Common myeloid progenitor, CD34-positive (primary cell): ENCODE data around the gene ATP9B.

ENCODE experiments used
- CTCF ChIA-PET: fragments of 350-600 bp; sonication (Branson Sonifier 250); formaldehyde crosslinking; loops from one replicate; lab custom pipeline; 2021; ENCODE audit warnings: antibody characterized with exemption; lab: Charles Lee
- POLR2A ChIA-PET: fragments of 350-600 bp; sonication (Branson Sonifier 250); formaldehyde crosslinking; loops from one replicate; lab custom pipeline; 2021; ENCODE audit warnings: antibody characterized with exemption; lab: Charles Lee
- DNase-seq, 3 donors: peaks; one replicate each; pipeline versions ENCODE4 v3.0.0 to v3.0.0-alpha.2; 2013
- H3K27ac ChIP-seq, 2 experiments: 1 replicate in 1 of 2; 2 replicates in 1 of 2; pipeline ENCODE4 v1.7.0; 2013; ENCODE audit warnings: inconsistent platforms in 2 of 2, low read length in 2 of 2, mild to moderate bottlenecking in 2 of 2, low read depth in 1 of 2, moderate library complexity in 1 of 2; ENCODE audit not compliant: severe bottlenecking in 2 of 2, insufficient read depth in 1 of 2, poor library complexity in 1 of 2
- H3K27me3 ChIP-seq, 5 experiments: replicated peaks in 2 of 5; 1 replicate in 3 of 5; 2 replicates in 2 of 5; pipeline versions ENCODE4 v1.6.1 to v1.7.0; 2013; ENCODE audit warnings: low read length in 4 of 5, mild to moderate bottlenecking in 2 of 5, moderate library complexity in 2 of 5, inconsistent platforms in 1 of 5; ENCODE audit not compliant: insufficient read depth in 5 of 5, control insufficient read depth in 4 of 5
- H3K36me3 ChIP-seq, 4 experiments: 1 replicate in 2 of 4; 2 replicates in 2 of 4; pipeline versions ENCODE4 v1.6.1 to v1.7.0; 2013; ENCODE audit warnings: low read length in 3 of 4, control low read depth in 1 of 4, mild to moderate bottlenecking in 1 of 4; ENCODE audit not compliant: control insufficient read depth in 4 of 4, insufficient read depth in 4 of 4
- H3K4me1 ChIP-seq, 4 experiments: 1 replicate in 3 of 4; 2 replicates in 1 of 4; pipeline versions ENCODE4 v1.6.1 to v1.7.1; 2013; ENCODE audit warnings: low read length in 3 of 4, mild to moderate bottlenecking in 3 of 4, control low read depth in 1 of 4, inconsistent platforms in 1 of 4, moderate library complexity in 1 of 4; ENCODE audit not compliant: control insufficient read depth in 4 of 4, insufficient read depth in 4 of 4; ENCODE audit errors: control extremely low read depth in 1 of 4
- H3K4me3 ChIP-seq, 7 experiments: 1 replicate in 4 of 7; 2 replicates in 3 of 7; pipeline versions ENCODE4 v1.5.1 to v1.7.0; 2013; ENCODE audit warnings: mild to moderate bottlenecking in 7 of 7, low read length in 6 of 7, moderate library complexity in 6 of 7, inconsistent platforms in 2 of 7, low read depth in 2 of 7, control low read depth in 1 of 7; ENCODE audit not compliant: insufficient read depth in 4 of 7, control insufficient read depth in 1 of 7; ENCODE audit errors: extremely low read depth in 1 of 7
- H3K9me3 ChIP-seq, 5 experiments: 1 replicate in 4 of 5; 2 replicates in 1 of 5; pipeline versions ENCODE4 v1.6.1 to v1.7.1; 2013; ENCODE audit warnings: low read length in 4 of 5, mild to moderate bottlenecking in 2 of 5, inconsistent platforms in 1 of 5, low read depth in 1 of 5, moderate library complexity in 1 of 5; ENCODE audit not compliant: control insufficient read depth in 4 of 5, insufficient read depth in 2 of 5; ENCODE audit errors: control extremely low read depth in 1 of 5
- WGBS: methylation state at CpG from one replicate; pipeline ENCODE4 v1.1.5; 2013; ENCODE audit not compliant: insufficient coverage; 5-methylcytosine and 5-hydroxymethylcytosine counted together

ATP9B gene

DNA sequence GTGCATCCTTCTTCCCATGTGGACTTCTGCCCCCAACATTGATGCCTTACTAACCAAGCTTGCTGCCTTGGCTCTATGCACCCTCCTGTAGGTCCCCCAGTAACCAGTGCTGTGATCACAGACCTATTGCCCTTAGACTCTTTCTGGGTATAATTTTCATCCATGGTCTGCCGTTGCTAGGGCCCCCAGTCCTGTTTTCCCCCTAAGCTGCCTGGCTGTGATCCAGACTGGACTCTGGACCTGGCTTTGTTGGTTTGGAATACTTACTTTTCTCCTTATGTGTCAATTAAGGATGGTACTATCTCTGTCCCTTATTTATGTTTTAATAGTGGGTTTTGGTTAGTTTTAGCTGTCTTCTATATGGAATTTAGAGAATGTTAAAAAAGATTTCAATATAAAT, 26.0 kb downstream of the ATP9B start:
- Histone ChIP-seq H3K4me1 (peaks cover 0 to 8% (median 0%) of the 10 kb centered on the region in 4 experiments), H3K9me3 (peaks cover 0 to 17% (median 0%) of the 10 kb centered on the region in 5 experiments), H3K27me3 (no peaks in the 10 kb centered on the region), H3K27ac (no peak overlapping the region), H3K4me3 (no peak overlapping the region), H3K36me3 (peaks cover 0 to 16% (median 7%) of the 10 kb centered on the region in 4 experiments)
- ChIA-PET CTCF (interaction anchor here (1.4 kb wide), 1 partner anchor 9 kb away, joined by 4 read pairs; no protein-coding TSS in a partner anchor), POLR2A (no interaction called here)
- no peak for DNase-seq
- WGBS: 100% methylated on average over 1 of the region's 1 CpG

DNA sequence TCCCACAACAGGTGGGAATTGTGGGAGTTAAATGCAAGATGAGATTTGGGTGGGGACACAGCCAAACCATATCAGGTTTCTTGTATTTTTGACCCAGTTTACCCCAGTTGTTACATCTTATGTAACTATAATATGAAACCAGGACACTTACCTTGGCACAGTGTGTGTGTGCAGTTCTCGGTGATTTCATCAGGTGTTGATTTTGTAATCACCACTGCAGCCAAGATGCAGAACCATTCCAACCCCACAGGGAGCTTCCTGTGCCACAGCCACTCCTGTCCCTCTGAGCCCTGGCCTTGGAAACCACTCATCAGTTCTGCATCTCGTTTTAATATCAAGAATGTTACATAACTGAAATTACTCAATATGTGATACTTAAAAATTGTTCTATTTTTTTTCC, 31.8 kb downstream of the ATP9B start:
- peaks cover 0 to 21% (median 5%) of the 10 kb centered on the region in 5 experiments for H3K9me3 ChIP-seq
- ChIA-PET CTCF (no interaction called here), POLR2A (no interaction called here)
- H3K27ac ChIP-seq: no peak overlapping the region
- 100% methylated on average over 1 of the region's 2 CpGs for WGBS
- DNase-seq: no peak
- peaks cover 0 to 37% (median 13%) of the 10 kb centered on the region in 4 experiments for H3K36me3 ChIP-seq
- peaks cover 0 to 6% (median 0%) of the 10 kb centered on the region in 4 experiments for H3K4me1 ChIP-seq
- H3K4me3 ChIP-seq: no peak overlapping the region
- H3K27me3 ChIP-seq: no peaks in the 10 kb centered on the region

DNA sequence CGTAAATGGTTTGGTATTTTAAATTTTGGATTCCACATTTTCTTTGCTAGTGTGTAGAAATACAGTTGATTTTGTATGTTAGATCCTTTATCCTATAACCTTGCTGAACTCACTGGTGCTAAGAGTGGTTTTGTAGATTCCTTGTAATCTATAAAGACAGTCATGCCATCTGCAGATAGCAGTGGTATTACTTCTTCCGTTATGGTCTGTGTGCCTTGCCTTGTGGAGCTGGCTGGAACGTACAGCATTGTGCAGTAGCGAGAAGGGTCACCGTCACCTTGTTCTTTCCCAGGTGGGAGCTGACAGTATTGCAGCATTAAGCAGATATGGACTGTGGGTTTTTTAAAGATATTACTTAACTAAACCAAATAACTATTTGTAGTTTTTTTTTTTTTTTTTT, 33.7 kb downstream of the ATP9B start:
- Histone ChIP-seq H3K27me3 (no peaks in the 10 kb centered on the region), H3K27ac (no peak overlapping the region), H3K9me3 (peaks cover 0 to 21% (median 5%) of the 10 kb centered on the region in 5 experiments), H3K36me3 (peaks cover 4 to 33% (median 15%) of the 10 kb centered on the region in 4 experiments), H3K4me3 (no peak overlapping the region), H3K4me1 (peaks cover 0 to 6% (median 0%) of the 10 kb centered on the region in 4 experiments)
- DNase-seq: no peak
- 100% methylated on average over 1 of the region's 5 CpGs for WGBS
- POLR2A ChIA-PET: no interaction called here
- CTCF ChIA-PET: interaction anchor here (1.2 kb wide), 1 partner anchor 27 kb away, joined by 3 read pairs; no protein-coding TSS in a partner anchor

DNA sequence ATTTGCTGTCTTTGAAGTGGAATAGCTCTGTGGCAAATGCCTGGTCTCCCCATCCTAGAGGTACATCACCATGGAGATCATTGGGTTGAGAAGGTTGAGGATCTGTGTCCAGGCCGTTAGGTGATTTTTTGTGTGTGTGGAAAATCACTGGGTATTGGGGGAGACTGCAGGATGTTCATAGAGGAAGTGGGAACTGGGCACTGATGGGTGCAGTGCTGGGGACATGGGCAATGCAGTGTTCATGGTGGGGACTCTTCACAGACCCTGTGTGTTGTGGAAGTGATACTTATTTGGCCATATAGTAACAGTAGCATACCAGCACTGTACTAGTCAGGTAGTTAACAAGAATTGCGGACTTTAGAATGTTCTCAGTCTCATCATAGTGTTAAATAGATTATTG, 34.9 kb downstream of the ATP9B start:
- Histone ChIP-seq H3K4me3 (no peak overlapping the region), H3K27me3 (no peaks in the 10 kb centered on the region), H3K36me3 (peaks cover 6 to 26% (median 12%) of the 10 kb centered on the region in 4 experiments), H3K9me3 (peaks cover 0 to 16% (median 5%) of the 10 kb centered on the region in 5 experiments), H3K27ac (no peak overlapping the region), H3K4me1 (peaks cover 0 to 6% (median 0%) of the 10 kb centered on the region in 4 experiments)
- POLR2A ChIA-PET: interaction anchor here (0.7 kb wide), 1 partner anchor 1900 kb away, joined by 5 read pairs; no protein-coding TSS in a partner anchor
- no peak for DNase-seq
- CTCF ChIA-PET: interaction anchor here (1.2 kb wide), 1 partner anchor 28 kb away, joined by 3 read pairs; no protein-coding TSS in a partner anchor
- 88% methylated on average over 1 of the region's 2 CpGs for WGBS

DNA sequence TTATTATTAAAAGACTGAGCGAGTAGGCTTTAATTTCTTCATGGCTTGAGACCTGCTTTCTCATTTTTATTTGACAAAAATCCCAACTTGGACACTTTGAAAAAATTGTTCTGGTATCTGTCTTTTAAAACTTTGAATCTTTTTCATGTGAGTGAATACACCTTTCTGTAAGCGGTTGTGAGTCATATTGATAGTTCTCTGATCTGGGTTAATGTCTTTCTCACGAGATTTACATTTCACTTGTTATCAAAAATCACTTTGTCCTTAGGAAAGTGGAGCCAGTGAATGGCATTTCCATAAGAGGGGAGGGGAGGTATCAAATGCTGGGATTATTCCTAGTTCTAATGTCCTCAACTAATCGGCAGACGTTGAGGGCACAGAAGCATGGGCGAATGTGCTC, 36.3 kb downstream of the ATP9B start:
- CTCF ChIA-PET: no interaction called here
- Histone ChIP-seq H3K4me3 (no peak overlapping the region), H3K9me3 (peaks cover 0 to 11% (median 5%) of the 10 kb centered on the region in 5 experiments), H3K36me3 (peaks cover 5 to 18% (median 9%) of the 10 kb centered on the region in 4 experiments), H3K27me3 (no peaks in the 10 kb centered on the region), H3K27ac (no peak overlapping the region), H3K4me1 (peaks cover 0 to 6% (median 0%) of the 10 kb centered on the region in 4 experiments)
- no peak for DNase-seq
- WGBS: 80% methylated on average over 1 of the region's 6 CpGs
- POLR2A ChIA-PET: no interaction called here

DNA sequence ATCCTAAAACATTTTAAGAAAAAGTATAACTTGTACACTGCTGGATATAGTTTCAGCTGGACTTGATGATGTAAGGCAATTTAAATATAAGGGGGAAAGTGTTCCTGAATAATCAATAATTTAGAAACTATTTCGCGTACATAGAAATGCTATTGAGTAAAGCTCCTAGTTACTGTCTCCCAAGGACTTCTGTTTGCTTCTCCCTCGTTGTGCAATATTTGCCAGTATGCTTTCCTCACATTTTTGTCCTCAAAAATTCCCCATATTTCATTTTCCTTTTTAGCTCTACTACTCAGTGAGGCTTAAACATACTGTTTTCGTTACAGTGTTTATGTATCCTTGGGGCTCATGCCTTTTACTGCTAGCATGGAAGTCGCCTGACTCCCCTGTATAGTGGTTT, 36.9 kb downstream of the ATP9B start:
- 95% methylated on average over 2 of the region's 5 CpGs for WGBS
- CTCF ChIA-PET: no interaction called here
- H3K4me3 ChIP-seq: no peak overlapping the region
- peaks cover 0 to 5% (median under 1%) of the 10 kb centered on the region in 5 experiments for H3K9me3 ChIP-seq
- peaks cover 0 to 6% (median 0%) of the 10 kb centered on the region in 4 experiments for H3K4me1 ChIP-seq
- DNase-seq: no peak
- no peaks in the 10 kb centered on the region for H3K27me3 ChIP-seq
- peaks cover 4 to 12% (median 7%) of the 10 kb centered on the region in 4 experiments for H3K36me3 ChIP-seq
- H3K27ac ChIP-seq: no peak overlapping the region
- POLR2A ChIA-PET: no interaction called here

DNA sequence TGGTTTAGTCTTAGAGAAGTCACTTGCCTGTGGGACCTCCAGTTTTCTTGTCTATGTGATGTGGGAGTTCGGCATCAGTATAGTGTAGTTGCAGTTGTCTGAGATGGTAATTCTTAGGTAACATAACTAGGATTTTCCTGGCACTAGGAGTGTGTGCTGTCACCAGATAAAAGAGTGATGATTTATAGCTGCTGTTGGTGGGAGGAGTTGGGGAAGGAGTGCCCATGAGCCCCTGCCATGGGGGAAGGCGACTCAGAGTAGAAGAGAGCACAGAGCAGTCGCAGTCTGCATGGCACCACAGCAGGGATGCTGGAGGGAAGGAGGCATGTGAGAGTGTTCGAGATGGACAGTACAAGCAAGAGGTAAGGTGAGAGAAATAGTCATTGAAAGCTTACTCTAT, 38.7 kb downstream of the ATP9B start:
- no peak for DNase-seq
- peaks cover 0 to 2% (median 0%) of the 10 kb centered on the region in 5 experiments for H3K9me3 ChIP-seq
- H3K36me3 ChIP-seq: peaks cover 4 to 6% (median 6%) of the 10 kb centered on the region in 4 experiments
- no peak overlapping the region for H3K27ac ChIP-seq
- peaks cover 0 to 6% (median 0%) of the 10 kb centered on the region in 4 experiments for H3K4me1 ChIP-seq
- CTCF ChIA-PET: no interaction called here
- WGBS: 100% methylated on average over 3 of the region's 4 CpGs
- POLR2A ChIA-PET: no interaction called here
- no peaks in the 10 kb centered on the region for H3K27me3 ChIP-seq
- H3K4me3 ChIP-seq: no peak overlapping the region
